HepG2 (cell line): ENCODE data around the gene PARVB. TPM values are rescaled to one million over a fixed set of nuclear protein-coding genes. Genes with fewer than 3 reads are reported as not detected.

Source experiments
- ATAC-seq: fragments of 200-7000 bp; cut with Tn5 transposase; 3 replicates; pipeline ENCODE4 v1.9.1; 2020; ENCODE audit warnings: mild to moderate bottlenecking, moderate library complexity
- BruUV-seq: library from RNA; stranded (reverse); fragments of 400-500 nt; replicated peaks from 2 replicates; lab custom pipeline; 2021; lab: Mats Ljungman, UMichigan
- CTCF ChIA-PET: fragments of 300-600 bp; formaldehyde crosslinking; extraction: SDS; loops from one replicate; lab custom pipeline; 2021; ENCODE audit warnings: low total read pairs, inconsistent platforms, low intra/inter-chr PET ratio; lab: Yijun Ruan, JAX
- POLR2A ChIA-PET: fragments of 350-600 bp; sonication (Branson Sonifier 250); formaldehyde crosslinking; loops from one replicate; lab custom pipeline; 2020; ENCODE audit warnings: antibody characterized with exemption, inconsistent platforms; lab: Yijun Ruan, JAX
- DNase-seq: peaks from one replicate; pipeline ENCODE4 v3.0.0-alpha.2; 2015; ENCODE audit warnings: low spot score
- FAIRE-seq: peaks from 3 replicates; lab custom pipeline; 2011; peaks lifted over from hg19 to GRCh38; lab: Jason Lieb, UNC
- H2AFZ ChIP-seq: one replicate; pipeline ENCODE4 v1.6.1; 2011; ENCODE audit warnings: low read length, inconsistent platforms
- H3K27ac ChIP-seq: fragments of 300-600 bp; 3 replicates; pipeline ENCODE4 v1.8.0; 2011; ENCODE audit warnings: mixed run types, mild to moderate bottlenecking, mixed read lengths, low read length, inconsistent platforms; ENCODE audit not compliant: insufficient read depth; ENCODE audit errors: extremely low read length
- H3K27me3 ChIP-seq, 2 experiments: fragments of 200-600 bp in 1 of 2; 2 replicates in 1 of 2; 3 replicates in 1 of 2; pipeline versions ENCODE4 v1.6.0 to v1.8.0; 2011; ENCODE audit warnings: low read length in 2 of 2, mild to moderate bottlenecking in 2 of 2, moderate library complexity in 2 of 2, inconsistent platforms in 1 of 2; ENCODE audit not compliant: insufficient read depth in 2 of 2, control insufficient read depth in 1 of 2
- H3K36me3 ChIP-seq, 2 experiments: fragments of 200-600 bp in 1 of 2; replicated peaks in 1 of 2; 2 replicates in 1 of 2; 3 replicates in 1 of 2; pipeline versions ENCODE4 v1.5.1 to v1.8.0; 2011; ENCODE audit warnings: low read length in 2 of 2, inconsistent platforms in 1 of 2; ENCODE audit not compliant: insufficient read depth in 2 of 2, control insufficient read depth in 1 of 2
- H3K4me1 ChIP-seq: 2 replicates; pipeline ENCODE4 v1.5.1; 2012; ENCODE audit warnings: low read length, inconsistent platforms; ENCODE audit not compliant: insufficient read depth
- H3K4me2 ChIP-seq: 2 replicates; pipeline ENCODE4 v1.6.0; 2011; ENCODE audit warnings: low read depth, low read length, inconsistent platforms
- H3K4me3 ChIP-seq, 3 experiments: fragments of 200-600 bp in 1 of 3; sonication (generic), shearing (Covaris generic) in 1 of 3; replicated peaks in 1 of 3; 2 replicates each; pipeline ENCODE4 v1.5.1; 2011 to 2016; ENCODE audit warnings: low read length in 3 of 3, inconsistent platforms in 2 of 3, low read depth in 2 of 3, mild to moderate bottlenecking in 2 of 3, control low read depth in 1 of 3, mixed read lengths in 1 of 3; ENCODE audit not compliant: insufficient read depth in 1 of 3
- H3K79me2 ChIP-seq: one replicate; pipeline ENCODE4 v1.6.1; 2011; ENCODE audit warnings: low read length, inconsistent platforms; ENCODE audit not compliant: insufficient read depth
- H3K9ac ChIP-seq: 2 replicates; pipeline ENCODE4 v1.6.0; 2011; ENCODE audit warnings: mild to moderate bottlenecking, low read depth, low read length, inconsistent platforms; ENCODE audit not compliant: insufficient read depth
- H3K9me3 ChIP-seq: 2 replicates; pipeline ENCODE4 v1.5.1; 2012; ENCODE audit warnings: mild to moderate bottlenecking, low read length
- H4K20me1 ChIP-seq: 2 replicates; pipeline ENCODE4 v1.6.0; 2011; ENCODE audit warnings: inconsistent platforms, mild to moderate bottlenecking, low read length, moderate library complexity; ENCODE audit not compliant: insufficient read depth
- AHR ChIP-seq: IDR thresholded peaks from 2 replicates; pipeline ENCODE4 v1.6.1; 2018; ENCODE audit warnings: missing genetic modification reagents, missing compliant biosample characterization
- CCDC6 ChIP-seq: sonication (generic); formaldehyde crosslinking; IDR thresholded peaks from 2 replicates; pipeline ENCODE4 v1.8.1; 2022; ENCODE audit warnings: mild to moderate bottlenecking, missing genetic modification reagents, moderate library complexity
- FLYWCH1 ChIP-seq: sonication (generic); formaldehyde crosslinking; IDR thresholded peaks from 2 replicates; pipeline ENCODE4 v1.8.1; 2023; ENCODE audit warnings: mild to moderate bottlenecking, missing genetic modification reagents
- PAXIP1 ChIP-seq: sonication (generic); formaldehyde crosslinking; conservative IDR thresholded peaks from 2 replicates; pipeline ENCODE4 v1.4.0; 2020; ENCODE audit warnings: mild to moderate bottlenecking, missing genetic modification reagents, moderate library complexity
- SIX1 ChIP-seq: sonication (generic); formaldehyde crosslinking; IDR thresholded peaks from 2 replicates; pipeline ENCODE4 v1.4.0; 2020; ENCODE audit warnings: missing genetic modification reagents, borderline replicate concordance
- TIGD3 ChIP-seq: sonication (generic); formaldehyde crosslinking; IDR thresholded peaks from 2 replicates; pipeline ENCODE4 v1.5.1; 2020; ENCODE audit warnings: mild to moderate bottlenecking, missing genetic modification reagents, borderline replicate concordance
- UBTF ChIP-seq: sonication (generic); formaldehyde crosslinking; IDR thresholded peaks from 2 replicates; pipeline ENCODE4 v1.4.0; 2020; ENCODE audit warnings: mild to moderate bottlenecking, missing genetic modification reagents
- ZBTB39 ChIP-seq: sonication (generic); formaldehyde crosslinking; IDR thresholded peaks from 2 replicates; pipeline ENCODE4 v1.5.0; 2020; ENCODE audit warnings: missing genetic modification reagents
- ZBTB8A ChIP-seq: sonication (generic); formaldehyde crosslinking; IDR thresholded peaks from 2 replicates; pipeline ENCODE4 v1.4.0; 2020; ENCODE audit warnings: mild to moderate bottlenecking, low read depth, missing genetic modification reagents, borderline replicate concordance
- ZFP82 ChIP-seq: sonication (generic); formaldehyde crosslinking; IDR thresholded peaks from 2 replicates; pipeline ENCODE4 v1.5.1; 2020; ENCODE audit warnings: mild to moderate bottlenecking, missing genetic modification reagents, borderline replicate concordance
- ZNF343 ChIP-seq: sonication (generic); formaldehyde crosslinking; IDR thresholded peaks from 2 replicates; pipeline ENCODE4 v1.4.0; 2020; ENCODE audit warnings: mild to moderate bottlenecking, missing genetic modification reagents
- ZSCAN22 ChIP-seq: sonication (generic); formaldehyde crosslinking; IDR thresholded peaks from 2 replicates; pipeline ENCODE4 v1.4.0; 2020; ENCODE audit warnings: mild to moderate bottlenecking, missing genetic modification reagents
- WGBS: methylation state at CpG from one replicate; pipeline ENCODE4 v1.1.6; 2017; ENCODE audit warnings: low lambda C conversion rate; 5-methylcytosine and 5-hydroxymethylcytosine counted together
- in situ Hi-C: cut with HindIII; loops from 2 replicates; pipeline ENCODE4 v1.10.0; 2017; ENCODE audit warnings: low pct_unique_long_range_greater_than_20kb; ENCODE audit not compliant: extremely low pct_ligation_motif_present
- intact Hi-C: fragments of 100-400 bp; cut with micrococcal nuclease; formaldehyde crosslinking; loops from one replicate; pipeline ENCODE4 v1.10.0; 2022; ENCODE audit not compliant: unreplicated experiment
- polyA plus RNA-seq, 8 experiments: library from polyadenylated mRNA; depleted of rRNA in 3 of 8; stranded (reverse) in 7 of 8; unstranded in 1 of 8; fragments of >200 nt; fragmentation: Illumina TruSeq in 4 of 8; extraction: Trizol in 4 of 8; gene quantifications; 2 replicates each; pipeline versions ENCODE4 v1.2.1 to v1.2.3, GENCODE V29; 2011 to 2016; ENCODE audit warnings: low read depth in 4 of 8, missing spikeins in 1 of 8, mixed read lengths in 1 of 8; ENCODE audit not compliant: insufficient read depth in 1 of 8
- total RNA-seq, 5 experiments: library from RNA; depleted of rRNA; stranded (reverse); fragments of >200 nt; fragmentation: Illumina TruSeq; extraction: Trizol; gene quantifications; 2 replicates each; pipeline ENCODE4 v1.2.3, GENCODE V29; 2016; ENCODE audit warnings: low read depth in 1 of 5

PARVB gene
- total and polyA plus RNA-seq, 2 of the 13 experiments (the other 11 are each of a cell fraction or from before 2014, with no cell fraction given) = 0.11 to 0.15 TPM

GRCh38 chr22:44170470-44170869 is 146.4 kb downstream of the PARVB start (continued):
- TF ChIP-seq TIGD3 = no peak
- no peak for TF ChIP-seq FLYWCH1 (CRISPR knock-in tag)
- no peak for TF ChIP-seq SIX1 (CRISPR knock-in tag)
- TF ChIP-seq ZSCAN22 = no peak
- no peak for TF ChIP-seq CCDC6
- TF ChIP-seq UBTF (CRISPR knock-in tag) = no peak
- TF ChIP-seq ZFP82 (CRISPR knock-in tag) = no peak

GRCh38 chr22:44171561-44171960 is 147.5 kb downstream of the PARVB start:
- CTCF ChIA-PET = no interaction called here
- POLR2A ChIA-PET = no interaction called here
- no TSS peak for BruUV-seq
- no peak overlapping the region for H3K27ac ChIP-seq
- intact Hi-C loops = no loop called here
- H3K27me3 ChIP-seq = peaks cover 0 to 10% of the 10 kb centered on the region in 2 experiments; a peak in 2 of 5 replicates
- no peak overlapping the region for H2AFZ ChIP-seq
- in situ Hi-C loops = no loop called here
- no peaks in the 10 kb centered on the region for H3K36me3 ChIP-seq
- no peak overlapping the region for H3K4me3 ChIP-seq
- H3K4me1 ChIP-seq = no peaks in the 10 kb centered on the region
- H3K79me2 ChIP-seq = no peaks in the 10 kb centered on the region
- H4K20me1 ChIP-seq = no peaks in the 10 kb centered on the region
- FAIRE-seq (no peak), ATAC-seq (no peak), DNase-seq (no peak)
- H3K9me3 ChIP-seq = no peaks in the 10 kb centered on the region
- 6% methylated on average over 6 of the region's 6 CpGs for WGBS
- H3K9ac ChIP-seq = no peak overlapping the region
- H3K4me2 ChIP-seq = no peak overlapping the region
- no peak for TF ChIP-seq ZBTB39
- TF ChIP-seq ZBTB8A (CRISPR knock-in tag) = no peak
- TF ChIP-seq AHR = no peak
- no peak for TF ChIP-seq PAXIP1 (CRISPR knock-in tag)
- no peak for TF ChIP-seq ZNF343
